Left lobe of liver (tissue), 2 donors: ENCODE measurements around the gene ZDHHC4. TPM values are rescaled to one million over a fixed set of nuclear protein-coding genes. Genes with fewer than 3 reads are reported as not detected.

ENCODE experiments used
- ATAC-seq: fragments of 200-7000 bp; cut with Tn5 transposase; one replicate; pipeline ENCODE4 v1.9.1; 2020; ENCODE audit warnings: mild to moderate bottlenecking, moderate library complexity
- DNase-seq: peaks from one replicate; pipeline ENCODE4 v3.0.0-alpha.2; 2020; ENCODE audit warnings: low spot score
- total RNA-seq: library from RNA; stranded (reverse); gene quantifications from one replicate; pipeline ENCODE4 v1.2.1, GENCODE V29; 2021
- donor health status: DM: no; HTN: no; CAD: no; lungs with moderate emphysema.
- donor health status: DM: no; HTN: yes; CAD: no.

The ZDHHC4 gene
- 38.3 TPM for total RNA-seq

- ATAC-seq, result peak; percentile 98
- peak; percentile 88 for DNase-seq
These were observed at the start of gene ZDHHC4 for GRCh38 chr7:6577369-6578113. Gene ZDHHC4, plus strand, starts transcription at chr7:6577454. Its CDS starts 3,108 bp downstream, at chr7:6580562.

DNA sequence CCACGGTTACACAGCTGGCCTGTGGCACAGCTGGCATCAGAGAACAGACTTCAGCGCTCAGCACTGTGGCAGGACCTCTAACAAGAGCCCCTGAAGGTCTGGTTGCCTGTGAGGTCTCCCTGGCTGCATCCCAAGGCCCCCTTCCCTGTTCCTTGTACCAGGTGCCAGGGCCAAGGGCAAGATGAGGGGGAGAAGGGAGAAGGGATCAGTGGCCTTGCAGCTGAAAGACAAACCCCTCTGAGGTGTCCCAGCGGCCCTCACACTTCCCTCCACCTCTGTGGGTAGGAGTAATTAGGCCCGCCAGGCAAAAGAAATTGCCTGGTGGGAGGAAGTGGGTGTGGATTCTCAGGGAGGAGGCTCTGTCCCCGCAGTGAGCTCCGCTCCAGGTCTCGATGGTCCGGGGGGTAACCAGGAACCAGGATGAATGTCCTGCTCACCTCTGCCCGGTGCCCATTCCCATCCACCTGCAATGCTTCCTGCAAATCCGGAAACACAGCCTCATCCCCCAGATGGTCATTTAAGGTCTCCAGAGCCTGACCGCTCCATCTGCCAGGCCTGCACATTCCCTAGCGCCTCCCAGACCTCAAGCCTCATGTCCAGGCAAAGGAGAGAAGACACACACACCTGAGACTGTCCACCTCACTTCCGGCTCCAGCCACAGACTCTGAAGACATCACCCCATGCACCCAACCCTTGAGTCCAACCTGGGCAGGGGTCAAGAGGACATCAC is 48.7 kb upstream of the ZDHHC4 start:
- no peak for DNase-seq
- no peak for ATAC-seq

DNA sequence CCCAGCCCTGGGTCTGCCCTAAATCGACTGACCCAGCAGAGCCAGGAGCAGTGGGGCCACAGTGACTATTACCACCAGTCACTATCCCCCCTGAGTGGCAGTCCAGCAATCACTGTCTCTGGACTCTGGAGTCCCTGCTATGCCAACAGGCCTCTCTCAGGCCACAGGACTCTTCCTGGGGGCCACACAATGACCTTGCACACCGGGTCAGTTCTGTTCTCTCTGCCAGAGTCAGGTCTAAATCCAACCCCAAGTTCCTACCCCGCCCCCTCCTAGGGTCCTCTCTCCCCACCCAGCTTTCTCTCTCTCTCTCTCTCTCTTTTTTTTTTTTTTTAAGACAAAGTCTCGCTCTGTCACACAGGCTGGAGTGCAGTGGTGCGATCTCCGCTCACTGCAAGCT is 47.6 kb upstream of the ZDHHC4 start:
- no peak for ATAC-seq

GRCh38 chr7:6530626-6531491 is 46.4 kb upstream of the ZDHHC4 start:
- peak; percentile 29 for ATAC-seq
- no peak for DNase-seq

More for the DNA sequence above, 47.6 kb upstream of the ZDHHC4 start:
- no peak for DNase-seq

GRCh38 chr7:6531492-6532279 is 45.6 kb upstream of the ZDHHC4 start:
- DNase-seq, result no peak
- no peak for ATAC-seq

DNA sequence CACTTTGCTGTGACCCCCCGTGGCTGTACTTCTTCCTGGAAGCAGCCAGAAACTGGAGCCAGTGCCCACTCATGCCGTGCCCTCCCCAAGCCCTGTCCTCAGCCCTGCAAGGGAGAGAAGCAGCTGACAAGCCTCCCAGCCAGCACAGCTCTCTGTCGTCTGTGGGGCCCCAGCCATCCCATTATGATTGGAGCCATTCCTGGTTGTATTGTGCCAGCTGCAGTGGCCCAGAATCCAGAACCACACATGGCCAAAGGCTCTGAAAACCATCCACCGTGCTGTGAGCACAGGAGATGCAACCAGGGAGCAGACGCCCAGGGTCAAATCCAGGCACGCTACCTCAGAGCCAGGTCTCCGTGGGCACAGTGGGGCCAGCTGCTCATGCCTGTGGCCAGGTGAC is 44.7 kb upstream of the ZDHHC4 start:
- ATAC-seq (no peak), DNase-seq (no peak)

DNA sequence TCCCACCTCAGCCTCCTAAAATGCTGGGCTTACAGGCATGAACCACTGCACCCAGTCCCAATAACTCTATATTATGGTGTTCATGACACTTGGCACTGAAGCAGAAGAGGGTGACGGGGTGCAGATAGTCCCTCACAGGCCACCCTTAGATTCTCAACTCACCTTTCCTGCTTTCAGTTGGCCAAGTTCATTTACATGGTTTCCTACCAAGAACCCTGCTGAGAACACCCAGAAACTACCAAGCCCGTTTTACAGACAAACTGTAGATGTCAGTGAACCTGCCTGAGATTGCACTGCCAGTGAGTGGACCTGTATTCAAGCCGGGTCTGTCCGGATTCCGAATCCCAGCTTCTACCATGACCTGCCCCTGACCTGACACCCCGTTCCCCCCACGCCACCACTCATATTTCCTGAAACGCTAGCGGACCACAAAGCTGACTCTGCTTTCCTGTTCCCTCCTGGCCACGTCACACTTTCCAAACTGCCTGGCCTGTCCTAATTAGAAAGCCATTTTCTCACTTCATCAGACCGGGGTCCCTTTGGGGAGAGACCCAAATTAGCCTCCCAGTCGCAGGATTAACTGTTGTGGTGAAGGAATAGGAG is 43.3 kb upstream of the ZDHHC4 start:
- no peak for DNase-seq
- no peak for ATAC-seq

GRCh38 chr7:6536262-6537260 is 40.7 kb upstream of the ZDHHC4 start:
- no peak for DNase-seq
- no peak for ATAC-seq

DNA sequence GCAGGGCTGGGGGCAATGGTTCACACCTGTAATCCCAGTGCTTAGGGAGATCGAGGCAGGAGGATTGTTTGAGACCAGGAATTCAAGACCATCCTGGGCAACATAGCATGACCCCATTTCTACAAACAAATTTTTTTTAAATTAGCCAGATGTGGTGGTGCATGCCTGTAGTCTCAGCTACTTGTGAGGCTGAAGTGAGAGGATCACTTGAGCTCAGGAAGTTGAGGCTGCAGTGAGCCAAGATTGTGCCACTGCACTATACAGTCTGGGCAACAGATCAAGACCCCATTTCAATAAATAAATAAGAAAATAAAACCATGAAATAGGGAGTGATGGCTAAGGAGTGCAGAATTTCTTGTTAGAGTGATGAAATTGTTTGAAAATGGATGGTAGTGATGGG is 34.9 kb upstream of the ZDHHC4 start:
- DNase-seq (no peak), ATAC-seq (no peak)

DNA sequence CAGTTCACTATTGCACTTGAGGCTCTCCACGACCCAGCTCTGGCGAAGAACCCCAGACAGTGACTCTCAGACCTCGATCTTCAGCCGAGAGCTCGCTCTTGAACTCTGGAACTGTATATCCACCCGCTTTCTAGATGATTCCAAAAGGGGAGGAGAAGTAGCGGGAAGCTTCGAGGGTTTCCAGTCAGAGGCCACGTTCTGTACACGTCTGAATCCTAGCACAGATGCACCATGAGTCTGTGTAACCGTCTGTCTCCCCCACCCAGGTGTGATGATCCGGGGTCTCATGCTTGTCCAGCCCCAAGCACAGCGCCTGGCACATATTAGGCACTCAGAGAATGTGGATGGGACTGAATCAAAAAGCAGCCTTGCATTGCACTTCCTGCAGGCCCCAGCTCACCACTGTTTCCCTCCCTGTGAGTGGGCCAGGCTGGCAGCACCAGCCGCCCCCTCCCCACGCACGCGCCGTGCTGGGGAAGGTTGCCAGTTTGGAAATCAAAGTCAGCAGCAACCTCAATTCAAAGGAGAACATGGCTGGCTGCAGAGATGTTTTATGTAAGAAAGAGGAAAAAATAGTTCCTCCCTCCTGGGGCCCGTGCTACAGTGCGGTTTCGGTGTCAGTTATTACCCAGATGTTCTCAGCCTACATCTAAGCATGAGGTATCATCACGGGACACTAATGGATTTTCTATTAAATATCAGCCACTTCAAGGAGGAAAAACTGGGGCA is 31.7 kb upstream of the ZDHHC4 start:
- no peak for ATAC-seq
- DNase-seq, result no peak

- ATAC-seq (no peak), DNase-seq (no peak)
These were observed 30.6 kb upstream of the ZDHHC4 start for GRCh38 chr7:6546498-6547251.

DNA sequence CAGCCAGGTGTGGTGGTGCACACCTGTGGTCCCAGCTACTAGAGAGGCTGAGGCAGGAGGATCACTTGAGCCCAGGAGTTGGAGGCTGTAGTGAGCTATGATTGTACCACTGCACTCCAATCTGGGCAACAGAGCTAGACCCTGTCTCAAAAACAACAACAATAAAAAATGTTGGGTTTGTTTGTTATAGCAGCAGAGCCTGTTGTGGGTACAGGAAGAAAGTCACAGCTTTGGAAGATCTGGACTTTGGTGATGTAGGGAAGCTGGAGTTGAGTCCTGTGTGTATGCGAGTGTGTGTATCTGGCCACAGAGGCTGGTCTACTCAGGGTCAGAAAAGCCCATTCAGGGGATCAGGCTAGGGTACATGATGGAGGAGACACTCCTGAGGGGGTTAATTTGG is 29.9 kb upstream of the ZDHHC4 start:
- ATAC-seq (no peak), DNase-seq (no peak)

GRCh38 chr7:6551016-6551511 is 26.2 kb upstream of the ZDHHC4 start, which contains the start of gene GRID2IP:
Gene GRID2IP, minus strand, starts transcription at chr7:6551461. Its CDS starts 25 bp downstream, at chr7:6551436.
- no peak for ATAC-seq
- DNase-seq, result no peak

DNA sequence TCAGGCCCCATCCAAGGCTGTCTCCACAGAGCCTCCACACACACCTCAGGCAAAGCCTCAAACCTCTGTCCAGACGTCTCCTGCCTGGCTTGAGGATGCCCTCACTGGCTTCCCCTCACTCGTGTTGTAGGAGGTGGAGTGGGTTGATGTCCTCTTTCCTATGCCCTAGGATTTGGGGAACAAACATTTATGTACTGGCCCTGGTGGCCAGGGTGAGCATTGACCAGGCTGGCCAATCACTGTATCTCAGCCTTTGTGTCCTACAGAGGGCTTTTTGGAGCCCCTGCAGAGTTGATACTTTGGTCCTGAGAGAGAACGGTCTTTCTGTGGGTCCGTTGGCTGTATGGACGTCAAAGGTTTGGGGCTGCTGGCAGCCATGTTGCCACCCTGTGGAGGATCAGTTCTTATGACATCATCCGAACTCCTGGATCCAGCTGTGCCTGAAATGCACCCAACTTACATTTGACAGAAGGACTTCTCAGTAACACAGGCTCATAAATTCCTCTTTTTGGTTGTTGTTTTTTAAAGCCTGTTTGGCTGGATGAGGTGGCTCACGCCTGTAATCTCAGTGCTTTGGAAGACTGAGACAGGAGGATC is 23.7 kb upstream of the ZDHHC4 start:
- no peak for ATAC-seq

DNA sequence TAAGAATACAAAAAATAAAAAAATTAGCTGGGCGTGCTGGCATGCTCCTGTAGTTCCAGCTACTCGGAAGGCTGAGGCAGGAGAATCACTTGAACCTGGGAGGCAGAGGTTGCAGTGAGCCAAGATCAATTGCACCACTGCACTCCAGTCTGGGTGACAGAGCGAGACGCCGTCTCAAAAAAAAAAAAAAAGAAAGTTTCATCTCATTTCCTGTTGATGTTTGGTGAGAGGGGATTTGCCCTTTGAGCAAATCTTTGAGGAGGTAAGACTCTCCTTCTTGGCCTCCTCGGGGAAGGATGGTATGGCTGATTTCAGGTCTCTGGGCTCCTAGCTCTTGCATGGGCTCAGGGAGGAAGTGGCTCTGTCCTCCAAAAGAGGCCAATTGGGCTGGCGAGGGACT is 22.4 kb upstream of the ZDHHC4 start:
- ATAC-seq (no peak), DNase-seq (no peak)

More for the DNA sequence above, 23.7 kb upstream of the ZDHHC4 start:
- no peak for DNase-seq

GRCh38 chr7:6556196-6556595 is 21.1 kb upstream of the ZDHHC4 start:
- peak; percentile 43 for ATAC-seq
- no peak for DNase-seq

DNA sequence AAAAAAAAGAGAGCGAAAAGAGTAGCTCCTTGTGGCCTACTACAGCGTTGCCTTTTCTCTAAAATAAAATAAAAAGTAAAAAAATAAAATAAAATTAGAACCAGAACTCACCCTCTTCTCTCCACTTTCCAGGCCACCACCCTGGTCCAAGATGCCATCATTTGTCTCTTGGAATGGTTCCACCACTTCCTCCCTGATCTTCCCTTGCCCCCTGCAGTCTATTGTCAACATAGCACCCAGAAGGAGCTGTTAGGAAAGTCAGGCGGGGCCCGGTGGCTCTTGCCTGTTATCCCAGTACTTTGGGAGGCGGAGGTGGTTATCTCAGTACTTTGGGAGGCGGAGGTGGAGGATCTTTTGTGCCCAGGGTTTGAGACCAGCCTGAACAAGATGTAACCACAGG is 18.4 kb upstream of the ZDHHC4 start:
- peak; percentile 30 for ATAC-seq
- DNase-seq, result no peak
